ENCODE results near the gene RNF150.
A peak's percentile ranks its signal among the peaks of the same experiment; 100 is the strongest.
"Not testable (repeated sequence)": the region's sequence is repeated elsewhere in the genome, so short reads cannot be mapped to it uniquely, and the experiment has no call there.

The RNF150 gene

DNA sequence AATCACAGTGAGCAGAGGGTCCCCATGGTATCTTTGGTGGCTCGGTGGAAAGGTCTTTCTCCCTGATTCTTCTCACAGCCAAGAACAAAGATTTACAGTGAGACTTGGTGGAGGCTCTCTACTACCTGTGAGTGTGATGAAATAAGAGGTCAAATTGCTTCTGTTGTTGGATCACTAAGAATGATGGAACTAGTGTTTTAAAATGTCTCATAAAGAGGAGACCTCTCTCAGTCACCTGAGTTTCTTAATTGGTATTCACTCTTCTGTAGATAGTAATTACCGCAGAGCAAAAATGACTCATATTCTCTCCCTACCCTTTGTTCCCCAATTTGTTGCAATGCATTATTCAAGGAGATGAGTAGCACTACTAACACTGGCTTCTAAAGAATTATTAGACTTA, 276.2 kb downstream of the RNF150 start:
- no peak for DNase-seq

DNA sequence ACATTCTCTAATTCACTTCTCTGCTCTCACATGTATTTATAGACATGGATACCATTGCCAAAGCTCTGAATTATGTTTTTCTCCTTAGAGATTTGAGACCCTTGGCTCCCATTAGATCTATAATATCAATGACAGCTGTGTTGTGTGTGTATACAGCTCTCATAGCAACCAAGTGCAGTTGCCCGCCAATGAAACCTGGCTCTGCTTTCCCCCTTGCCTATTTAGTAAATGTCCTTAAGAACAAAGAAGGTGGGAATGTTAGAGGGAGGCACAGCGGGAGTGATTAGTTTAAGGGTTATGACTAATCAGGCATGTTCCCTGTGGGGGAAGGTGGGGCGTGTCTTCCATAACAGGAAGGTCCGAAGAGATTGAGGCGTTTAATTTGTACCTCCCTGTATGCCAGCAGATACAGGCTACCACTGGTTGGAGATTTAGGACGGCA, 276.6 kb downstream of the RNF150 start:
- DNase-seq, result peak; percentile 62

- peak; percentile 18 for DNase-seq
These were observed 279.1 kb downstream of the RNF150 start for GRCh38 chr4:140854168-140854567.

GRCh38 chr4:140851804-140852203, 281.5 kb downstream of the RNF150 start:
- no peak for DNase-seq

- peak; percentile 62 for DNase-seq
These were observed 282.1 kb downstream of the RNF150 start for GRCh38 chr4:140851032-140851636.

GRCh38 chr4:140849526-140849925, 283.7 kb downstream of the RNF150 start:
- no peak for DNase-seq

DNA sequence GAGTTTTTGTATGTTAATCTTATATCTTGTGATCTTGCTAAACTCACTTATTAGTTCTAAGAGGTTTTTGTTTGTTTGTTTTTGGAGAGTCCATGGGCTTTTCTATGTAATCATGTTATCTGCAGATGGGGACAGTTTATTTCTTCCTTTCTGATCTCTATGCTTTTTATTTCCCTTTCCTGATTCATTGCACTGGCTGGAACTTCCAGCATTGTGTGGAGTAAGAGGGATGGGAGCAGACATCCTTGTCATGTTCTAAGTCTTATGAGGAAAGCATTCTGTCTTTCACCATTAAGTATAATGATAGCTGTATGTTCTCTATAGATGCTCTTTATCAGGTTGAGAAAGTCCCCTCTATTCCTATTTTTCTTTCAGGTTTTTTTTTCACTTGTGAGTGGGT, 286.5 kb downstream of the RNF150 start:
- DNase-seq, result no peak

DNA sequence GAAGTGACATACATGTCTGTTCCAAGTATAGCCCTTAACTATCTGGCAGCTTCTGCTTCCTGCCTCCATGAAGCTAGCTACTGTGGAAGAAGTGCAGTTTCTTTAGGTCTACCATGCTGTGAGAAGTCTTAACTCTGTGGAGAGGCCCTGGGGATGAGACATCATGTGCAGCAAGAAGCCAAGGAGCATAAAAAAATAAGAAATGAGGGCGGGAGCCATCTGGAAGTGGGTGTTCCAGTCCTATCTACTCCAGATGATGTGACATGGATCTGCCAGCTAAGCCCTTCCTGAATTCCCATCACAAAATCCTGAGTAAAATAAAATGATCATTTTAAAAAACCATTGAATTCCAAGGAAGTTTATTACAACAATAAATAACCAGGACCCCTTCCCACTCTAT, 289.2 kb downstream of the RNF150 start:
- DNase-seq, result no peak

GRCh38 chr4:140841186-140841585, 292.1 kb downstream of the RNF150 start:
- DNase-seq, result no peak

DNA sequence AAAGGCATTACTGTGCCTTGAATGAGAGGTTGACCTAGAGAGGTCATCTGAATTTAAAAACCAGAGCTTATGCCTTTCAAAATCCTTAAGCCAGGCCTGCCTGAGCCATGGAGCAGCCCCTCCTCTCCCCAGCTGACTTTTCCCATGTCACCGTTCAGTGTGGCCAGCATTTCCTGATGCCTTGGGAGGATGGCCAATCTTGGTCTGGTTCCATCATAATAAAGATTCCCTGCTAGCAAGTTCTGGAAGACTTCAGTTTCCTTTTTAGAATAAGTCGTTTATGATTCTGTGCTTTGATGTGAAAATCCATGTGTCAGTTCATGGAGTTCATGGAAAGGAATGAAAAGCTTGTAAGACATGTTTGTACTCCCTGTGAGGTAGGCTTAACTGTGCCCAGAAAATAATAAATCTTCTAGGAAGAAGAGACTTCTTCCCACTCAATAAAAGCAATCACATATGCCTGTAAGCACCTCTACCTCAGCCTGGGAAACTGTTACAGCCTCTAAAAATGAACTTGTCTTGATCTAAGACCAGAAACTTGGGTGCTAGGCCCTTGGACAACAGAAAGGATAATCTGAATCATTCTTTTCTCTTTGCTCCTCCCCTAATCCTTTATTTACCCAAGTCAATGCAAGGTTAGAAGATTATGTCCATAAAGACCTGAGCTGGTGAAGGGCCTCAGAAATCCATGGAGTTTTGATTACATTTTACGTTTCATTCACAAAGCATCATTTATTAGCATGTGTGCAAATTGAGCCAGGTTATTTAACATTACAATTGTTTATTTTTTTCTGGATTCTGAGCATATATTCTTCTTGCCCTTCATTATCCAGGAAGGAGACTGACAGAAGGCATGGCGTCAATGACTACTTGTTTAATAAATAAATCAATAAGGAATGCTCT, 293.1 kb downstream of the RNF150 start:
- DNase-seq, result peak; percentile 4

DNA sequence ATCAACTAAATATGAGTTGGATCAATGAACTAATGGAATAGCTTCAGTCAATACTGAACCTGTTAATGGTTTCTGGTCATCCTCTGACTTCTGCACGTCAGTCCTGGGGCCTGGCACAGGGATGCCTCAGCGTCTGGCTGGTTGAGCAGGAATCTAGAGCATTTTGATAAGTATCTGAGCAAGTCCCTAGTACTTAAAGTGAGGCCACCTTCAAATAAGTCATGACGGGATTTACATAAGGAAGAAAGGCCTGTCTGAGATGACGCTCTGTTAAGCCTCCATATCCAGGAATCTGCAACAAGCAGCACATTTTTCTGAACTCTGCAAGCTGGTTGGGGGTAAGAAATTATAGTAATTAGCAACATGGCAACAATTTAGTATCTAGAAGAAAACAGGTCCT, 293.9 kb downstream of the RNF150 start:
- no peak for DNase-seq

GRCh38 chr4:140837736-140838135, 295.5 kb downstream of the RNF150 start:
- DNase-seq, result peak; percentile 9

DNA sequence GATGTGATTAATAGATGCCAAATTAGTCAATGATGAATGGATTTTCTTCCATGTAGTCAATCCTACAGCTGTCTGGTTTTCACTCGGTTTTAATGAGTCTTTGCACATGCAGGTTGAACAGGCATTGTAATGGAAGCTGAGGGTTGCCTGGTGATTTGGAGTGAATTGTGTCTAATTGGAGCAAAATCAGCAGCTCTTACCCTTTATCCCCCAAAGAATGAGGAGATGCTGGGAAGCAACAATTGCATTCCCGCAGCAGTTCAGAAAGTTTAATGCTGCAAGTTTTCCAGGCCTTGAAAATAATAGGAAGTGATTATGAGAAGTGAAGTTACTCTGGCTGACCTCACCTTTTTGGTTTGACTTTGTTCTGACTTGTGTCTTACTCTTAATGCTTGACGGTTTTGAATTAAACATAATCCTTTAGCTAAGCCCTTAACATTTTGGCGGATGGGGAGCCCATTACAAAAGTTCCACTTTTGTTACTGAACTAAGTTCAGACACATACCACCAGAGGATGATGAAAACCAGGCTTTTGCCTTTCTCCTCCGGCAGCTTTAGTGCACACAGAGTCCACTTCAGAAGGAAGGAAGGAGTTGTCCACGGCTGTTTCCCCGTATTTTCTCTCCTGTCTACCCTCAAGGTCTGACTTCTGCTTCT, 298.3 kb downstream of the RNF150 start:
- no peak for DNase-seq

DNA sequence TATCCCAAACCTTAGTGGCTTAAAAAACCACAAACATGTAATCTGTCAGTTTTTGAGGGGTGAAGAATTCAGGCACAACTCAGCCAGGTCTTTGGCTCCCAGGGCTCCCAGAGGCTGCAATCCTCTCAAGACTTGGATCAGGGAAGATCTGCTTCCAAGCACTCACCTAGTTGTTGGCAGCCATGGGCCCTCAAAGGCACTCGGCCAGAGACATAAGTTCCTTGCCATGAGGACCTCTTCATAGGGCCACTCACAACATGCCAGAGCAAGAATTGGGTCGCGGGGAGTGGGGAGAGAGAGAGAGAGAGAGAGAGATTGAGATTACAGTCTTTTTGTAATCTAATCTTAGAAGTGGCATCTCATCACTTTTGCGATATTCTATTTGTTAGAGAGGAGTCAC, 300.0 kb downstream of the RNF150 start:
- DNase-seq, result no peak

- DNase-seq, result no peak
These were observed 303.4 kb downstream of the RNF150 start for GRCh38 chr4:140829825-140830224.

DNA sequence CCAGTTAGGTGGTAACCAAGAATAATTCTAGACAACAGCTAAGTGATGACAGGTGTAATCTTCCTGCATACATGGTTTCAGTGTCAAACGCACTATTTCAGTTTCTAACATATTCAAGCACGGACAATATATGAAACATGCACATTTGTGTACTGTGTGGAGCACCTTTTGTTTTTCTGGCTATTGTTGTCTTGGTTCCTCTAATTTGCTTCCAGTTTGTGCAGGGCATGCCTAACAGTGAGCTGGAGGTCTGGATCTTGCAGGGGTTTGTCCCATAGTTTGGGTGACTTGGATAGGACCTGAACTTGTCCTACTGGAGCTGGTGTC, 306.6 kb downstream of the RNF150 start:
- no peak for DNase-seq

DNA sequence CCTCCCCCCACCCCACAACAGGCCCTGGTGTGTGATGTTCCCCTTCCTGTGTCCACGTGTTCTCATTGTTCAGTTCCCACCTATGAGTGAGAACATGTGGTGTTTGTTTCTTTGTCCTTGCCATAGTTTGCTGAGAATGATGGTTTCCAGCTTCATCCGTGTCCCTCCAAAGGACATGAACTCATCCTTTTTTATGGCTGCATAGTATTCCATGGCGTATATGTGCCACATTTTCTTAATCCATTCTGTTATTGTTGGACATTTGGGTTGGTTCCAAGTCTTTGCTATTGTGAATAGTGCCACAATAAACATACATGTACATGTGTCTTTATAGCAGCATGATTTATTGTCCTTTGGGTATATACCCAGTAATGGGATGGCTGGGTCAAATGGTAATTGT, 312.7 kb downstream of the RNF150 start:
- DNase-seq, result not testable (repeated sequence)

DNA sequence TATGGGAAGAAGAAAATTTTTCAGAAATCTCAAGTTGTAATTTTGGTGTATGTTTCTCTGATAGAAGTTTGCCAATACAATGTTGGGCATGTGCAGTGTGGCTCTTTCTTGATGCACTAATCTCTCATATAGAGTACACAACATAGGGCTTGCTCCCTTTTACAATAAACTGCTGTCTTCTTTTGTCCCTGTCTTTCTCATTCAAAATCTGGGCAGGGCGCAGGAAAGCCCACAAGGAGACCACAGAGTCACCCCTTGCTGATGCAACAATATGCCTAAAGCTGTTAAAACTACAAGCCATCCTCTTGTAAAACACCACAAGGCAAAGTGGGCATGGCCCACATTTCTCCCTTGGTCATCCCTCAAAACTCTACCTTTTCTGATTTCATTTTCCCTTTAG, 313.7 kb downstream of the RNF150 start:
- DNase-seq, result no peak

GRCh38 chr4:140818433-140818832, 314.8 kb downstream of the RNF150 start:
- no peak for DNase-seq

GRCh38 chr4:140816806-140817510, 316.3 kb downstream of the RNF150 start:
- DNase-seq, result no peak

- DNase-seq, result no peak
These were observed 319.5 kb downstream of the RNF150 start for GRCh38 chr4:140813804-140814203.

DNA sequence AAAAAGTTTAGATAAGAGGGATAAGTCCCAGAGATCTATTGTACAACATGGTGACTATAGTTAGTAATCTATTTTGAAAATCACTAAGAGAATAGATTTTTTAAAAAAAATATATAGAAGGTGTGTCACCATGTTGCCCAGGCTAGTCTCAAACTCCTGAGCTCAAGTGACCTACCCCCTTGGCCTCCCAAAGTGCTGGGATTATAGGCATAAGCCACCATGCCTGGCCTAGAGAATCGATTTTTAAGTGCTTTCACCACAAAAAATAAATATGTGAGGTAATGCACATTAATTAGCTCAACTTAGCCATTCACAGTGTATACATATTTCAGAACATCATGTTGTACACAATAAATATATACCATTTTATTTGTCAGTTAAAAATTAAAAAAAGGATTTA, 320.4 kb downstream of the RNF150 start:
- DNase-seq, result no peak

DNA sequence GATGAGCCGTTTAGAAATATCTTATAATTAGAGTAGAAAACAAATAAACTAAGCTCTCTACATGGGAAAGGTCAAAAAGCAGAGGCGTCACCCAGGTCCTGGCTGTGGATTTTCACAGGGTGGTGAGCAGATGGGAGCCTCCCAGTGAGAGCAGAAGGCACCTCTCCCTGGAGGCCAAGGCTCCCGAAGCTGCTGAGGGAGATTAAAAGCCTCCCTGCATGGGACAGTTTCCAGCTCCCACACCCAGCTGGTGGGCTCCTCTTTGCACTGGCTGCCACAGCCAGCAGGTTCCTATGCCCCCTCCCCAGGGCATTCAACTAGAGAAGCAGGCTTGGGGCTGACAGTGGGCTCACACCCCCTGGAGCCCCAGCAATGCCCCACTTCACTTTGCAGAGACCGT, 321.8 kb downstream of the RNF150 start:
- DNase-seq, result no peak
